Stimulated activated CD4-positive, alpha-beta T cell treated with anti-CD3 and anti-CD28 coated beads, Interleukin-4, amount 100 ng/mL, for 48 hours (primary cell): ENCODE results near the gene CAV3.

Source experiments
- DNase-seq, 2 donors: peaks; one replicate each; pipeline ENCODE4 v3.0.0-alpha.2; 2020; ENCODE audit warnings: low read depth in 2 of 2

The CAV3 gene

DNA sequence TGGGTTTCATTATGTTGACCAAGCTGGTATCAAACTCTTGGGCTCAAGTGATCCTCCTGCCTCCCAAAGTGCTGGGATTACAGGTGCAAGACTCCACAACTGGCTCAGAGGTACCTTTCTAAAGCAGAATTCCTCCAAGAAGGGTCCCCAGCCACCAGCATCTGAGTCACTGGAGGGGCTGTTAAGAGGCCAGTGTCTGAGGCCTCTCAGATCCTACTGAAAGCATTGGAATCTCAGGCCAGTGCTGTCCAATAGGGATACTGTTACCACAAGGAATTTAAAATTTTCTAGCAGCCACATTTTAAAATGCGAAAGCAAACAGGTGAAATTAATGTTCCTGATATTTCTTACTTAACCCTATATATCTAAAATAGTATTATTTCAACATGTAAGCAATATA is 1.3 kb downstream of the CAV3 start:
- DNase-seq: no peak

DNA sequence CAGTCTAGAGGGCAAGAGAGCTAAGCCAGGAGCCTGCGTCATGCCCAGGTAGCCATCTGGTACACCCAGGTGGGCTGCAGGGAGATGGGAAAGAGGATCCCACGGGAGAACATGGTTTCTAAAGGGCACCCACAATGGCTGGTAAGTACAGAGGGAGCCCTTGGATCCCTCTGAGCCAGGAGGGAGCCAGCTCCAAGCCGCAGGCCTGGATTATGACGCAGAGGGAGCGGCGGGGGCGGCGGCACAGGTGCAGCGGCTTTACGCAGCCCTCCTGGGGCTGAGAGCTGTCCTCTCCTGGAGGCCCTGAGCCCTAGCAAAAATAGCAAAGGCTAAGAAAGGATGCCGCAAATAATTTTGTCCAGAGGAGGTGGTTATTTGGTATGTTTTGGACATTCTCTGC is 2.8 kb downstream of the CAV3 start:
- DNase-seq: no peak

DNA sequence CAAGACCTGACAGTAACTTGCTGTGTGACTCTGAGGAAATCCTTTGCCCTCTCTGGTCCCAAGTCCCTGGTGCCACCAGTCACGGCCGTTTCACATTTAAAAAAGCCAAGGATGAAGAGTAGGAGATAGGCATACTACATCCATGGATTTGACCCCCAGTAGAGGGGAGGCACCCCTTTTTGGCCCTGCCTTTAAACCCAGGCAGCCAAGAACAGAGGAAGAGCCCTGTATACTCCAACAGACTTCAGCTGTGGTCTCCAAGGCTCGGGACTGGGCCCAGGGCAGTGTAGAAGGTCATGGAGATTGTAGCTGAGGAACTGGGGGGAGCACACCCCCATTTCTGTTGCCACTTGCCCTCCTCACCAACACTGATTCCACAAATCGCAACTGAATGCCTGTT is 3.7 kb downstream of the CAV3 start:
- no peak for DNase-seq

DNA sequence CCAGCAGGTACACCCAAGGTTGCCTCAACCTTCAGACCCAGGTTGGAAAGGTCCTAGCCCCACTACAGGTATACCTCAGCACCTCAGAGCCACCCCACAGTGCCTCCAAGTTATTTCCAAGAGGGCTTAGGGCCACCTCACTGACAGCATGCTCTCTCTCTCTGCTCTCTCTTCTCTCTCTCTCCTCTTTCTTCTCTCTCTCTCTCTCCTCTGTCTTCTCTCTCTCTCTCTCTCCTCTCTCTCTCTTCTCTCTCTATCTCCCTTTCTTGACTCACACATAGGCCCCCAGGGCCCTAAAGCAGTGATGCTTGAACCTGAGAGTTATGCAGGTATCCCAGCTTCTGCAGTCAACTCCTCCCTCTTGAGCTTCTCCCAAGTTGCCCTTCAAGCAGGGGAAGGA is 4.2 kb downstream of the CAV3 start:
- no peak for DNase-seq

DNA sequence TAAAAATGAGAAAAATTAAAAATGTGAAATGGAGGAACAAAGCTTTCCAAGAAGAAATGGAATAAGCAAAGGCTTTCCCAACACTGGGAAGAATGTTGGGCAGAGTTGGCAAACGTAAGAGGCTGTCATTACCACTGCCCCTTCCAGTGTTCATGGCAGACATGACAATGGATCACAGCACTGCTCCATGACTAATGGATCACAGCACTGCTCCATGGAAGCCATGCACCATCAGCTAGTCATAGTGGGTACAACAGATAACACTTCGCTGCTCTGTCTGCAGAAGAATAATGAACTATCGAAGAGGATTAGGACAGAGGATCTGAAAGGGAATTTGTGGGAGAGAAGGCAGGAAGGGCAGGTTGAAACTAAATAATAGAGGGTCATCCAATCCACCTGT is 5.0 kb downstream of the CAV3 start:
- no peak for DNase-seq

DNA sequence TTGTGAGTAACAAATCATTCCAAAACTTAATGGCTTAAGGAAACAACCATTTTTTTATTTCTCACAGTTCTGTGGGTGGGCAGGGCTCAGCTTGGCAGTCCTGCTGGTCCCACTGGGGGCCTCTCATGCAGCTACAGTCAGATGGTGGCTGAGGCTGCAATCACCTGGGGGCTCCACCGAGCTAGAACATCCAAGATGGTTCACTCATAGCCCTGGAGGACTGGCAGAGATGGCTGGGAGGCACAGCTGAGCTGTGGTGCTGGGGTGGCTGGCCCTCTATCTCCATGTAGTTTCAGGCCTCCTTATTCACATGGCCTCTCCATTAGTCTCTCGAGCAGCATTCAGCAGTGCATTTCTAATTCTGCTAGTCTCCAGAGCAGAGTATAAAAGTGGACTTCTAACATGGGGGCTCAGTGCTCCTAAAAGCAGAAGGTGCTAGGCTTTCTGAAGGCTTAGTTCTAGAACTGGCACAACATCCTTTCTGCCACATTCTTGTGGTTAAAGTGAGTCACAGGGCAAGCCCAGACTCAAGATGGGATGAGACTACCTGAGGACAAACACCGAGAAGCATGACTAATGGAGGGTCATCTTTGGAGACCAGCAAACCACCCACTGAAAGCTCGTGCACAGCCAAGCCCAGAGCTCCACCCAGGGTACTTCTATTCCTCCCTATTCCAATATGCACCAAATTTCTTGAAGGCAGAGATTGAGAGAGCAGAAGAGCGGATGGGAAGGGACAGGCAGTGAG is 6.3 kb downstream of the CAV3 start:
- DNase-seq: no peak

DNA sequence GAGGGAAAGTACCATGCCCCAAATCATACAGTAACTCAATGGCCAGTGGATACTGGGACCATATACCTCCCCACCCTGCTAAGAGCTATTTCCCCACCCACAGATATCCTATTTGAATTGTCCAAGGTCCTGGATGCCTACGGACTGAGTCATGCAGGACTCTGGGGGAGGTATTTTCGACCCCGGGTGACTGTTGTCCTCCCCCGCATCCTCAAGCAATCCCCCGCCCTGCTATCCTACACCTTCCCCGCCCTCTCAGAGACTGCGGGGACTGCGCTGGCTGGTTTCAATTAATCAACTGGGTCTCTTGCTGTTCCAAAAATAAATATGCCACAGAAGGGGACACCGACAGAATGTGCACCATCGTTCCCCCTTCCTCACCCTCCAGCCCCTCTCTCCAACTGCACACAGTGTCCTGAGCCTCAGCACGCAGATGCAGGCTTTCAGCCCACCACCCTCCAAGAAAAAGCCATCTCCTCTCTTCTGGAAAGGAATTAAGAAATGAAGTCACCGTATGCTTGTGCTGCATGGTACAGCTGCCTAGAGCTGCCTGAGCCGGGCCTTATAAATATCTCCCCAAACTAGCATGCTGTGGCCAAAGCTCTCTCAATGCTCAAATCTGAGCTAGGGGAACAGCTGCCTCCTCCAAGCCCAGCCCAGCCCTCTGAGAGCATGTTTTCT is 8.1 kb downstream of the CAV3 start:
- DNase-seq: no peak

DNA sequence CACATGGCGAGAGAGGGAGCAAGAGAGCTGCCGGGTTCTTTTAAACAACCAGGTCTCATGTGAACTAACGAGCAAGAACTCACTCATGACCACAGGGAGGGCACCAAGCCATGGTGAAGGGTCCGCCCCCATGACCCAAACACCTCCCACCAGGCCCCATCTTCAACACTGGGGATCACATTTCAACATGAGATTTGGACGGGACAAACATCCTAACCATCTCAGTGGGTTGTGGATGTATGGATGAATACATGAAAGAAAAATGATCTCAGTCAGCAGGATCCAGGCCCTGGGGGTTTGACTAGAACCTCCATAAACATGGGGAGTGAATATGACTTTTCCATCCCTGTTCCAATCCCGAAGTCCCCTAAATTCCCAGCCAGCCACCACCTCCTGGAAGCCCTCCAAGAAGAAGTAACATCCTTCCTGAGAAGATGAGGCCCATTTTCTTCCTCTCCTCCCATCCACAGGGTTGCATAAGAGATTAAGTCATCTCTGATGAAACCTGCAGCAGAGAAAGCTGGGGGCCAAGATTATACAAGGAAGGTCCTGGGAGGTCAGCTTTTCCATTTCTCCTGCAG is 9.5 kb downstream of the CAV3 start:
- DNase-seq: no peak

DNA sequence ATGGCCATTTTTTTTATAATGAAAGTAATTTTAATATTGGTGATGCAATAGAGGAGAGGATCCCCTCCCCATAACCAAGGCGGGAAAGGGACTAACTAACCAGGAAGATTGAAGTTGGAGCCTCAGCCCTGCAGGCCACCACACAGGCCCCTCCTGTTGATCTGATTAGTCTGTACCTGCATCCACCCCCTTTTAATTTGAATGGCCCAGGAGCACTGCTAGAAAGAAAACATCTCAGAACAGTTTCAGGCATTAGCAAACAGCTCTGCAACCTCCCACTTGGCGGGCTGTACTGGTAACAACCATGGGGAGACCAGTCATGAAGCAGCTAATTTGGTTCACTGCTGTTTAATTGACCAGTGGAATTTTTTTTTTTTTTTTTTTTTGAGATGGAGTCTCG is 10.3 kb downstream of the CAV3 start:
- no peak for DNase-seq

DNA sequence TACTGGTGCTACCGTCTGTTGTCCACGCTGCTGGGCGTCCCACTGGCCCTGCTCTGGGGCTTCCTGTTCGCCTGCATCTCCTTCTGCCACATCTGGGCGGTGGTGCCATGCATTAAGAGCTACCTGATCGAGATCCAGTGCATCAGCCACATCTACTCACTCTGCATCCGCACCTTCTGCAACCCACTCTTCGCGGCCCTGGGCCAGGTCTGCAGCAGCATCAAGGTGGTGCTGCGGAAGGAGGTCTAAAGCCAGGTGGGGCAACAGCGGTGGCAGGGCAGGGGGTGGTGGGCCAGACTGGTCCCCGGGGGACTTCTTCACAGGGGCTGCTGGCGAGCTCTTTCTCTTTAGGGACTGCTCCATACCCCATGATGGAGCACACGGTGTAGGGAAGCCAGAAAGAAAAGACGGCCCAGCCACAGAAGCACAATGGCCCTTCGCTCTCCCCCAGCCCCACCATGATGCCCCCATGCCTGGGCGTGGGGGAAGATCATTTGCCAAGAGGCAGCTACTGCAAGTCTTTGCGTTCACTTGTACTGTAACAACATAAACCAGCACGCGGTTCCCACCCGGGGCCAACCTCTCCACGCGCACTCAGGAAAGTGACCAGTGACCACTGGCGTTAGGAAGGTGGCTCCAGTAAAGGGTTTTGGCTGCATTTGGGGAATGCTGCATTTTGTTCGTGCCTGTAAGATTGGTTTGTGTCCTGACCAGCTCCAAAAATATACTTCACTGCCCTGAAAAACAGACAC is 12.2 kb downstream of the CAV3 start:
- DNase-seq: no peak

DNA sequence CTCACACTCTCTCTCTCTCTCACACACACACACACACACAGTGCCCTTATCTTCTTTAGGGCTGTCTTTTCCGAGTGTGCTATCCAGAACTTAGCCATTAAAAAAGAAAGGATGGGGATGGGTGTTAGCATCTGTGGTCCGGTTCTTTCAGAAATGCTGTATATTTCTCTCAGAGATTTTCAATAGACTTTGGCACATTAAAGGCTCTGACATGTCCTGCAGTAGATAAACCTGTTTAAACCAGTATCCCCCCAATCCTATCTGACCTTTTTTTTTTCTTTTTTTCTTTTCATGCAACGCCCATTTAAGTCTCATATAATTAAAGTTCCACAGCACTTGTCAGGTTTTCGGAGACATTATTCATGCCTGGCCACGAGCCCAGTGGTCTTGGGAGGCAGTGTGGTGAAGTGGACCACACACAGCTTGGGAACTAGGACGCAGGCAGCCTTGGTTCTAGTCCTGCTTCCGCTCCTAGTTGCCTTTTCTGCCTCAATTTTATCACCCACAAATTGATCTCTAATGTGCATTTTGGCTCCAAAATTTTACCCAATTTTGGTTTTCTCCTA is 13.3 kb downstream of the CAV3 start:
- DNase-seq: no peak

DNA sequence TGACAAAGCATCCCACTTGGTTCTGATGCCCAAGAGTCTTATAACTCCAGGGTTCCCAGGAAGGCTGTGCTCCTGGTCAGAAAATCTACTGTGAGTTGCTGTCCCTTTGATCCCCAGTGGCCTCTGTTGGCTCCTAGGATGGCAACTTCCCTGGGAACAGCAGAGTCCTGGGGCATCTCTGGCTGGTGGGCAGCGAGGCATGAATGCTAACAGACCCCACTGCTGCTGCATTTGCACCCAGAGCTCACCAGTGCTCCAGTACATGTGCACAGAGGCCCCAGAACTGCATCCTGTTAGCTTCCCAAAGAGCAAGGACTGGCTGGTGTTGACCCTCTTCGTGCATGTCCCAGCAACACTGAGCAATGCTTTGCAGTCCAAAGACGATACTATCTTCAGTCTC is 15.7 kb downstream of the CAV3 start:
- DNase-seq: no peak

DNA sequence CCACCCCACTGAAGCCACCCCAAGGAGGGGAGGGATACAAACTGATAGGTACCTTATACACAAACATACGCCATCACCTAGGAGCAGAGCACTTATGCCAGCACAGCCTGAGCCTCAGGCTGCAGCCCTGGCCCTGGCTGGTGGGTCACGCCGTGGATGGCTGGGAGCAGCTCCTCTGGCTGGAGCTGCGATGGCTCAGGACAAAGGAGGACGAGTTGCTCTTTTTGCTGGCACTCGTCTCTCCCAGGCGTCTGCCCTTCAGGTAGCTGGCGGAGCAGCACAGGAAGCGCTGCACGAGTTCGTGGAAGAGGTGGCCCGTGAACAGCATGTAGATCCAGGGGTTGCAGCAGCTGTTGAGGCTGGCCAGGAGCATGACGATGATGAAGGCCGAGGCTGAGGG is 19.2 kb downstream of the CAV3 start:
- DNase-seq: no peak

DNA sequence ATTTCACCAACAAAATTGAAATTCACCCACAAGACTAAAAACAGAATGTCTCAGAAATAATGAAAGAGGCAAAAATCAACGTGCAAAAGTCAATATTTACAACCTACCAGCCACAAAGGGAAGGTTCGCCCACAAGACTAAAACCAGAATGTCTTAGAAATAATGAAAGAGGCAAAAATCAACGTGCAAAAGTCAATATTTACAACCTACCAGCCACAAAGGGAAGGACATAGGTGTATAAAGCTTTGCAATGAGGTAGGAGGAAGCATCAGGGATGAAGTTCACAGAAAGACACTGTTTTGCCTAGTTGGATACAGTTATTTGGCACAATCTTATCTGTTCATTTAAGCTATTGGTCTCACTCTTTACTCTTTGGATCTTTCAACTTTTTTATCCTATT is 21.5 kb downstream of the CAV3 start:
- no peak for DNase-seq

DNA sequence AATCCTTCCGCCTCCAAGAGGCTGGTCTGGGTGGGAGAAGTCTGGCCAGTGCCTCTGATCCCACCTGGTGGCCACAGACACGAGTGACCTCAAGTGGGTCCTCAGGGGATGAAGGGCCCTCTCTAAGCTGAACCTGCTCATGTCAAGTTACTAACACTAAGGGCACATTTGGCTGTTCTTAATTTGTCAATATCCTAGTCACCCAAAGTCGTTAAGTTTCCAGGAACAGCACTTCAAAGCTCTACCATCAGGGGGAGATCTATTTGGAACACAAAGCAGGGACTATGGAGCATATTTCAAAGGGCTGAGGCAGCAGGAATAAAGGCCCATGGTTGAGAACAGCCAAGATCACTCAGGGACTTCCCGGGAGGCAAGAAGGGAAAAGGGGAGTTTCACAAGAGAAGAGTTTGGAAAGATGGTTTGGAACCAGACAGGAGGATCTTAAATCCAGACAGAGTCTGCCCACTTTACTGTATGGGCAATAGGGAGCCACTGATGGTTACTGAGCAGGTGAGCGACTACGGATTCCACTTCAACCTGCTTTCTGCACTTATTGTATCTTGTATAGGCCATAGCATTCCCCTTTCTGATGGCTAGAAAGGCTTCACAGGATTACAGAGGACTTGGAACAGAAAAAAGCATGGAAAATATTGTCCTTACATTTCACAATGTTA is 22.1 kb downstream of the CAV3 start:
- no peak for DNase-seq

DNA sequence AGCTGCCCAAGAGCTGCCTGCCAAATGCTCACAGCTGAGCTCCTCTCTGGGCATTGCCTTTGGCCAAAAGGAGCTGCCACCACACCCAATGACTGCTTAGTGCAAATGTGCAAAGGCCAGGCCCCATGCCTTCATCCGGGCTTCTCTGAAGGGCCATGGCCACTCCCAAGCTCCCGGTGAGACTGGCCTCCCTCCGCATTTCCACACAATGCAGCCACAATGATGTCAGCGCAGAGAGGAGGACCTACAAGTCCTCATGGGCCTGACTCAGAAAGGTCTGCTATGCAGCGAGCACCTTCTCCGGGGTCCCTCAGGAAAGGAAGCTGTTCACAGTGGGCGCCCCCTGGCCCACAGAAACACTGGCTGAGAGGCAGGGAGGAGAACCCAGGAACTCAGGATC is 23.1 kb downstream of the CAV3 start:
- no peak for DNase-seq

DNA sequence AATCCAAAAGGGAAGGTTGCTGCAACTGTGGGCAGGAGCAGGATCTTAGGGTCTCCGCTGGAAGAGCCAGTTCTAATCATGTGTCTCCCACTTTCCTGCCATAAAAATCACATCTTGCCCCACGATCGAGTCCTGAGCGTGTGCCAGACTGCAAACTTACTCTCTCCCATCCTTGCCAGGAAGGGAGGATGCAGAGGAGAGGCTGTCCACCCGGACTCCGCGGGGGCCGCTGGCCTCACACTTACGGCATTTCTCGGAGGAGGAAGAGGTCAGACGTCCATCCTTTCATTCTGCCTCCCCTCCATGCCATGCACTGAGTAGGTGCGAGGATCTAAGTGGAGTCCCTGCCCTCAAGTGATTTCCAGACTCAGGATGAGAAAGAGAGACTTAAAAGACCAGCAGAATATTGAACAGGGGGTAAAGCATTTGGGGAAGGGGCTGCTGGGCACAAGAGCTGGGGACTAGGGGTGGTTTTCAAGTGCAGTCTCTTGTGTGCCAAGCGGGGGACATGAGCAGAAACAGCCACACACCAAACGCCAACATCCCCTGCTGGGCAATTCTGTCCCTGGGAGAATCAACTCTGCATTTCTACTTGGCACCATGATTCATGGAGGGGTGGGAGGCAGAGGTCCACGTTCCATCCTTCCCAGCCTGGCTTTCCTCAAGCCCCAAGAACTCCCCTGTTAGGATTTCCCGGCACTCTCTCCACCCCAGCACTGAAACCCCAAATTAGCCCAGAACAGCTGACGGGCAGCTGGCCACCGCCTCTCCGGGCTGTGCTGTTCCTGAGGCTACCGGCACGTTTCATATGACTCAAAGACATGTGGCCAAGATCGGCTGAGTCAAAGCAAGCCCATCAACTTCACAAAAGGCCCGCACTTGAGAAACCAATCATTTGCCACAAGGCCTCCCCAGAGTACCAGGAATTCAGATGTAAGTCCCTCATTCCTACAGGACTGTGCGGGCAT is 24.2 kb downstream of the CAV3 start:
- no peak for DNase-seq

DNA sequence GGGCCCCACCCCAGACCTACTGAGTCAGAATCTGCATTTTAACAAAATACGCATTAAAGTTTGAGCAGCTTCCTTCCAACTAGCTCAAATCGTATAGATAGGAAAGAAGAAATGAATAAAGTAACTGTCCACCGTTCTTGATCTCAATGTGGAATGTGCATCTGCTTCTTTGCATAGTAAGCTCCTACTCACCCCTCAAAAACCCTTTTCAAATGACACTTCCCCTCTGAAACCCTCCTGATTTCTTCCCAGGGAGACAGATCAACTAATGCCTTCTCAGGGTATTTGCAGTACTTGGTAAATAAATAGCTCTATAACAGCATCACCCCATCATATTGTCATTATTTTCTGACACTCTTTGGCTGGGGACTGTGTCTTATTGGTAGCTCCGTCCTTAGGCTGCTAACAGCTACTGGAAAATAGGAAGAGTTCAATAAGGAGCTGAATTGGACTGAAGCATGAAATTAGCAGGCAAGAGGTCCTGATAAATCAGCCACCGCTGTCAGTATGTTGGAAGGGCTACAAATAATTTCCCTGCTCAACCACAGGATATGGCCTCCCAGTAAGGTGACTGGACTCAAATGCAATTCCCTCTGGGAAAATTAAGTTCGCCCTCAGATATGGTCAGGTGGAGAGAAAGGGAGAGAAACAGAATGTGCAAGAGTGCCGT is 25.6 kb downstream of the CAV3 start:
- no peak for DNase-seq

DNA sequence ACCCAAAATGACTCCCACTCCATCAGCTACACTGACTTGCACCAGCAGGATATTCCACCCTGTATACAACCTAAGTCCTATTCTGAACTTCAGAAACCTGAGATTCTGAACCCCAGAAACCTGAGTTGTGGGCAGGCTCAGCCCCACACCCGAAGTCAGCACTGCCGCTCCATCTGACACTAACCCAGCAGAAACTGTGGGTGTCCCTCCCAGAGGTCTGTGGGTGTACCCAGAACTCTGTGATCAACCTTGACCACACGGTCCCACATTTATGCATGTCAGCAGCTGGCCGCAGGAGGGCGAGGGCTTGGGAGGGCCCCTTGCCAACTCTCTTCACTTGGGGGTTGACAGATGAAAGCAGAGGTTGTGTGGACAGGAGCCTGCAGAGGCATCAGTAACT is 26.5 kb downstream of the CAV3 start:
- no peak for DNase-seq

DNA sequence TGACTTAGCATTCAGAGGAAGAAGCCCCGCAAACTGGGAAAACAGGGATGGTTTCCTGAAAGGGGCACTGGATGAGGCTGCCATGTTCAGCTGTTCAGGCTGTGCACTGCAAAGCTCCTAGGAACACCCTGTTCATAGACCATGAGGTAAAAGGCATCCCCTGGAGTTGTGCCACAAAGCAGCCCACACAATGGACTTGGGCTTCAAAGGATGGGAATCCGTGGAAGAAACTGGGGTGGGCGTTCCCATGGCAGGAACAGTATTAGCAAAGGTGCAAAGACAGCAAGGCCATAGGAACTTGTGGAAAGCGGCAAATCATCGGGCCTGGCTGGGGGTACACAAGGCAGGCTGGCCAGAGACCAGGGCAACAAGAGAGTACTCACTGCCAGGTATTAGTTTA is 26.9 kb downstream of the CAV3 start:
- no peak for DNase-seq
